ENCODE results near the gene C1orf185.
"Not testable (repeated sequence)": the region's sequence is repeated elsewhere in the genome, so short reads cannot be mapped to it uniquely, and the experiment has no call there.

C1orf185 gene

DNA sequence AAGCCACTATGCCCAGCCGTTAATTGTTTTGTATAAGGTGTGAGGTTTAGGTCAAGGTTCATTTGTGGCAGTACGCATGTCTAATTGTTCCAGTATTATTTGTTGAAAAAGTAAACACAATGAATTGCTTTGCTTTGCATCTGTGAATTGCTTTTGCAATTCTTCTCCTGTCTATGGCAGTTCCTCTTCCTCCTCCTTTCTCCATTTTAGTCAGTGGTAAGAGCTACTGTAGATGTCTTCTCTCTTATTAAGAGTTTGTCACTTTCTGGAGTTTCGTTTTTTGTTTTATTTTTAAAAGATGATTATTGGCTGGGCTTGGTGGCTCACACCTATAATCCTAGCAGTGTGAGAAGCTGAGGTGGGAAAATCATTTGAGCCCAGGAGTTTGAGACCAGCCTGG lies 29.2 kb downstream of the C1orf185 start:
- DNase-seq (ENCODE audit: low read depth, low spot score): no peak
- H3K27ac ChIP-seq: no peak overlapping the region

DNA sequence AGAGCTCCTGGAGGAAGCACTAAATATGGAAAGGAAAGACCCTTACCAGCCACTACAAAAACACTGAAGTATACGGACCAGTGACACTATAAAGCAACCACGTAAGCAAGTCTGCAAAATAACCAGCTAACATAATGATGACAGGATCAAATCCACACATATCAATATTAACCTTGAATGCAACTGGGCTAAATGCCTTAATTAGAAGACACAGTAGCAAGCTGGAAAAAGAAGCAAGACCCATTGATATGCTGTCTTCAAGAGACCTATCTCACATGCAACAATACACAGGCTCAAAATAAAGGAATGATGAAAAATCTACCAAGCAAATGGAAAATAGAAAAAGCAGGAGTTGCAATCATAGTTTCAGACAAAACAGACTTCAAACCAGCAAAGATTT lies 31.0 kb downstream of the C1orf185 start:
- no peak for DNase-seq (ENCODE audit: low read depth, low spot score)
- no peak overlapping the region for H3K27ac ChIP-seq

DNA sequence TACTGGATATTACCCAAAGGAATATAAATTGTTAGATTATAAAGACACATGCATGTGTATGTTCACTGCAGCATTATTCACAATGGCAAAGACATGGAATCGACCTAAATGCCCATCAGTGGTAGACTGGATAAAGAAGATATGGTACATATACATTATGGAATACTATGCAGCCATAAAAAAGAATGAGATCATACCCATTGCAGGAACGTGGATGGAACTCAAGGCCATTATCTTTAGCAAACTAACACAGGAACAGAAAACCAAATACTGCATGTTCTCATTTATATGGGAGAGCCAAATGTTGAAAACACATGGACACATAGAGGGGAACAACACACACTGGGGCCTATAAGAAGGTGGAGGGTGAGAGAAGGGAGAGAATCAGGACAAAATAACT lies 35.7 kb downstream of the C1orf185 start:
- not testable (repeated sequence) for H3K27ac ChIP-seq; DNase-seq (ENCODE audit: low read depth, low spot score)

DNA sequence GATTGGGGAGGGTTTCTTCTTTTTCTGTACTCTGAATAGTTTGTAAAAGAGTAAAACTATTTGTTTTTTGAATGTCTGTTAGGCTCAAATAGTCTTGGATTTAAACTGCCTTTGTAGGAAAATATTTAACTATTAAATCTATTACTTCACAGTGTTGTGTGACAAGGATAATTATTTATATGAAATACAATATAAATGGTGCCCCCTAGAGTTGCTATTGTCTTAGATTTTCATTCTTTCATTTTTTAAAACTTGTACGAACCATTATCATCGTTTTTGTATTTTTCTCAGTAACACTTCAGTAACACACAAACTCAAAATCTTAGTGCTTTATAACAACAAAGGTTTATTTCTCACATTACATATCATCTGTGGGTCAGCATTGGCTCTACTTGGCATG lies 37.4 kb downstream of the C1orf185 start:
- no peak overlapping the region for H3K27ac ChIP-seq
- no peak for DNase-seq (ENCODE audit: low read depth, low spot score)

DNA sequence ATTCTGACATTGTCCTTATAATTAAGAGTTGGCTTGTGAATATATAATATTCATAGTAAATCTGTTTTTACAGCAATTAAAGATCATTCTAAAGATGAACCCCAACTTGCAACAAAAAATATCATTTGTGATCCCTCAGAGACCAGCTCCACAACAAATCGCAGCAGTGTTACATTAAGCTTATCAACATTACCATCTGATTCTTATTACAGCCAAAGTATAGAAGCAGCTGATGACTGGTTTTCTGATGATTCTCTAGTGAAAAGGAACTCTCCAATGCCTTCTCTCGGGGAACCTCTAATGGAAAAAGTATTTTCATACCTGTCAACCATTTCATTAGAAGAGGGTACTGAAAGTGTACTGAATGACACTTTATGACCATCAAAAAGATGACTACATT lies 45.4 kb downstream of the C1orf185 start:
- DNase-seq (ENCODE audit: low read depth, low spot score): no peak
- H3K27ac ChIP-seq: no peak overlapping the region

DNA sequence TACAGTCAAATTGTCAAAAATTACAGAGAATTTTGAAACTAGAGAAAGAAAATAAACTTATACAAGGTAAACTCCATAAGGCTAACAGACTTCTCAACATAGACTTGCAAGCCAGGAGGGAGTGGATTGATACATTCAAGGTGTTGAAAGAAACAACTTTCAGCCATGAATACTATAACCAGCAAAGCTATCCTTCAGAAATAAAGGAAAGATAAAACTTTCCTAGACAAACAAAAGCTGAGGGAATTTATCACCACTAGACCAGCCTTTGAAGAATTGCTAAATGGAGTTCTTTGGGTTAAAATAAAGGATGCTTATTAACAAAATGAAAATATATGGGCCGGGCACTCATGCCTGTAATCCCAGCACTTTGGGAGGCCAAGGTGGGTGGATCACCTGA lies 52.7 kb downstream of the C1orf185 start:
- no peak overlapping the region for H3K27ac ChIP-seq
- no peak for DNase-seq (ENCODE audit: low read depth, low spot score)

DNA sequence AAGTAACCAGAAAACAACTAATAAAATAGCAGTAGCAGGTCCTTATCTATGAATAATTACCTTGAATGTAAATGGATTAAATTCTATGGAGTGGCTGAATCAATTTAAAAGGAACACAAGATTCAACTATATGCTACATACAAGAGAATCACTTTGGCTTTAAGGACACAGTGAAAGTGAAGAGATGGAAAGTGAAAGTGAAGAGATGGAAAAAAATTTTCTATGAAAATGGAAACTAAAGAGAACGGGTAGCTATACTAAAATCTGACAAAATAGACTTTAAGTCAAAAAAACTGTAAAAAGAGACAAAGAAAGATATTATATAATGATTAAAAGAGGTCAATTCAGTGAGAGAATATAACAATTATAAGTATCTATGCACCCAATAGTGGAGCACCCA lies 54.7 kb downstream of the C1orf185 start:
- H3K27ac ChIP-seq: no peak overlapping the region

DNA sequence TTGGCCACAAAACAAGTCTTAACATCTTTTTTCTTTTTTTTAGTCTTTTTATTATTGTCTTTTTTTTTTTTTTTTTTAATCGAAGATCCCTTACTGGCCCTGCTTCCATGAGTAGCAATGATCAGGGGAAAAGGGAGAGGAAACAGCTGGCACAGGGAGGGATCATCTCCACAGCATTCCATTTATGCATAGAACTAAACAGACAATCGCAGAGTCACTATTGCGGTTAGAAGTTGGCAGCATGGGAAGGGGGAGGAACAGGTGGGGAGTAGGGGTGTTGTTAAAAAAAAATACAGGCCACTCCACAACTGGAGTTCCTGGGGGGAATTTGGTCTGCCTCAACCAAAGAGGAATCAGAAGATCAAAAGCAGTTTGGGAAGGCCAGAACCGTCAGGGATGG lies 55.4 kb downstream of the C1orf185 start:
- no peak for DNase-seq (ENCODE audit: low read depth, low spot score)
- H3K27ac ChIP-seq: no peak overlapping the region

More for the DNA sequence above, 54.7 kb downstream of the C1orf185 start:
- DNase-seq (ENCODE audit: low read depth, low spot score): no peak

DNA sequence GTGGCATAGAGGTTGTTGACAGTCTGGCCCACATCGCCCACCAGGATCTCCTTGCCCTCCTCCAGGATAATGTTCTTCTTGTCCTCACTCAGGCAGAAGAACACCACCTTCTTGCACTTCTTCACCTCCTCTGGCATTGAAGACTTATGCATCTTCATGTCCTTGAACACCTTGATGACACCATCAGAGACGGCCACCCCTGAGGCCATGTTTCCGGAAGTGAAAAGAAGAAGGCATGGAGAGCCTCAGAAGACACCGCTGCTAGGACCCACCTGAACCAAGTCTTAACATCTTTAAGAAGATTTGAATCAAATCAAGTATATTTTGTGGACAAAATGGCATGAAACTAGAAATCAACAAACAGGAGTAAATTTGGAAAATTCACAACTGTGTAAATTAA lies 56.2 kb downstream of the C1orf185 start:
- no peak for DNase-seq (ENCODE audit: low read depth, low spot score)
- H3K27ac ChIP-seq: no peak overlapping the region

DNA sequence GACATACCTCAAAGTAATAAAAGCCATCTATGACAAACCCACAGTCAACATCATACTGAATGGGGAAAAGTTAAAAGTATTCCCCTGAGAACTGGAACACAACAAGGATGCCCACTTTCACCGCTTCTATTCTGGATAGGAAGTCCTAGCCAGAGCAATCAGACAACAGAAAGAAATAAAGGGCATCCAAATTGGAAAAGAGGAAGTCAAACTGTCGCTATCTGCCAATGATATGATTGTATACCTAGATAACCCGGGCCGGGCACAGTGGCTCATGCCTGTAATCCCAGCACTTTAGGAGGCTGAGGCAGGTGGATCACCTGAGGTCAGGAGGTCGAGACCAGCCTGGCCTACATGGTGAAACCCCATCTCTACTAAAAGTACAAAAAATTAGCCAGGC lies 60.5 kb downstream of the C1orf185 start:
- DNase-seq (ENCODE audit: low read depth, low spot score); H3K27ac ChIP-seq: not testable (repeated sequence)

DNA sequence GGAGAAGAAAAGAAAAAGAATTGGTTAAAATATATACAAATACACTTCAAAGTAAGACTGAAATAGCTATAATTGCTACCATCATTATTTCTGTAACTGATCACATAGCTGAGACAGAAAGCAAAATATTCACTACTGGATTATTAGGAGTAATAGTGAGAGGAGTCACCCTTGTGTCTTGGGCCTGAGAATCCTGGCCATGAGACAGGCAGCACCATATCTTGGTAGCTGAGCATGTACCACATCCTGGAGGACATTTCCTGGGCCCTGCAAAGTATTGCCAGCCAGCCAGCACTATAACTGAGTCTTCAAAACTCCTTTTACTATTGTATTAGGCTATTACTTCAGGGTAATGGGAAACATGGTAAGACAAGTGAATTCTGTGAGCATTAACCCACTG lies 63.5 kb downstream of the C1orf185 start:
- peak overlapping the region; percentile 14 for H3K27ac ChIP-seq
- DNase-seq (ENCODE audit: low read depth, low spot score): no peak

DNA sequence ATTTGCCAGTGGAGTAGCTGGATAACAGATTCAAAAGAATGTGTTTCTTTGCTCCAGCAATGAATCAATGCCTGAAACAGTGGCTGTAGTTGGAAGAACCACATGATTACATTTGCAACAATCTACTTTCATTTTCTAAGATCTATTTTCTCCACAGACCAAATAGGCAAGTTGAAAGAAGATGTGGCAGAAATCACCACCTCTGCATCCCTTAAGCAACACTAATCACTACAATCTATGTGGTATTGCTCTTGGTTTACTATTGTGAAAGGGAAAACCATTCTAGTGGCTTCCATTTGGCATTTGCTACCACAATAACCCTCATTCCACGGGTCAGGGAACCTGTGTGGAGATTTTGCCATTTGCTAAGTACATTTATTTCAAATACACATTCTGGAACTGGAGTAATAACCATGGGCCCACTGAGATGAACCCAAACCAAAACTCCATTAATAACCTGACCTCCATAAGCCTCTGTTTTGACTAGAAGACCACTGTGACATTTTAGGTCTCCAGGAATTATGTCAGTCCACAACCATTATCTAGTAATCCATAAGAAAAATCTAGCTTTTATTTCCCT lies 66.3 kb downstream of the C1orf185 start:
- H3K27ac ChIP-seq: no peak overlapping the region
- DNase-seq (ENCODE audit: low read depth, low spot score): no peak

DNA sequence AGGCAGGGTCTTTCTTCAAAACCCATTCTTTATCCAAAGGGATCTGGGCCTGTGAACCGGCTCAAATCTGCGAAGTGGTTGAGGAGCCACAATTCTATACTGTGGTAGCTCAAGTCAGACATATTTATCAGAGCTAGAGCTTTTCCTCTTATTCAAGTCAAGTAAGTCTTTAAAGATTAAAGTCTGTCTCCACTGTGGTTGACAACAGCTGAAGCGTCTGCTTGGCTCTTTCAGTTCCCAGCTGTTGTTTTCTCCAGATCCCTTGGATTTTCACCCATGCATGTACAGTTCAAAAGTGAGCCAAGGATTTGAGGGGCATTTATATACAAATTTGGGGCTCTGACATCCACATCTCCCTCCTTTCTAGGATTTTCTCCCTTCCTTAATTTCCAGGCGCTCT lies 66.9 kb downstream of the C1orf185 start:
- no peak overlapping the region for H3K27ac ChIP-seq
- DNase-seq (ENCODE audit: low read depth, low spot score): no peak

DNA sequence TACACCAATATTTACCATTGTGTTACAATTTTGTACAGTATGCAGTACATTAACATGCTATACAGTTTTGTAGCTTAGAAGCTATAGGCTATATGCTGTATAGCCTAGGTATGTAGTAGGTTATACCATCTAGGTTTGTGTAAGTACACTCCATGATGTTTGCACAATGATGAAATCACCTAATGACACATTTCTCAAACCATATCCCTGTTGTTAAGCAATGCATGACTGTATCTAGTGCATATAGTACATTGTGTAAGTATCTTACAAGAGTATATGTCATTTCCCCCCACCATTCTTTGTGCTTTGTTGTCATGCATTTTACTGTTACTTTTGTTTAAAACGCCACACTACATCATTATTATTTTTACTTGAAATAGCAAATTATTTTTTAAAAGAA lies 68.3 kb downstream of the C1orf185 start:
- peak overlapping the region; percentile 37 for H3K27ac ChIP-seq

DNA sequence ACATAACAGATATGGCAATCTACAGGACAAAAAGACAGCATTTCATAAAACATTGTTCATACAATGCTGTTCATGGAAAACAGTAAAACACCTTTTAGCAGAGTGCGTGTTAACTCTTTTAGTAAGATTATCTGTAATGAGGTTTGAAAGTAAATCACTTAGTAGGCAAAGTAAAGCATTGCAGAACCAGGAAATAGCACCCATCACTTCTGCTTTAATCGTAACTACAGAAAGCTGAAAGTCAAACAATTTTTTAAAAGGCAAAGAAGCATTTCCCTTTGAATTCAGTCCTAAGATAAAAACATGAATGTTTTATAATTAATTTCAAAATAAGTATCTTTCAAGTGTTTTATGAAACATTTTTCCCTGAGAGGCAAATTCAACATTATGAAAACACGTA lies 70.8 kb downstream of the C1orf185 start:
- no peak overlapping the region for H3K27ac ChIP-seq
- no peak for DNase-seq (ENCODE audit: low read depth, low spot score)

More for the DNA sequence above, 68.3 kb downstream of the C1orf185 start:
- peak; percentile 86 for DNase-seq (ENCODE audit: low read depth, low spot score)

DNA sequence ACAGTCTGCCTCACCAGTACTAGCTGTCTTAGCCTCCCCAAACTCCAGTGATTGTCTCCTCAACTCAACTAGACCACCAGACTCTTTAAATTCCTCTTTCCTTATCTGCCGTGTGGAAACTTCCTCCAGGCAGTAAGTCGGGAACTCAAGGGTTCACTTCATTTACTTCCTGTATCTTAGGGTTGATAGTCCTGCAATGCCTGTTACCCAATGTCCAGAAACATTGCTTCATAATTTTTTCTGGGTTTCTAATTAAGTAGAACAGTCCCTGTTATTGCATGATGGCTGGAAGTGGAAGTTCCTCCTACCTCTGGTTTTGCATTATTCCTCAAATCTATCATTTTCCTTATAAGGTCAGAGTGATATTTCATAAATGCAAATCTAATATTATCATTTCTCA lies 73.2 kb downstream of the C1orf185 start:
- DNase-seq (ENCODE audit: low read depth, low spot score): no peak
- H3K27ac ChIP-seq: no peak overlapping the region

DNA sequence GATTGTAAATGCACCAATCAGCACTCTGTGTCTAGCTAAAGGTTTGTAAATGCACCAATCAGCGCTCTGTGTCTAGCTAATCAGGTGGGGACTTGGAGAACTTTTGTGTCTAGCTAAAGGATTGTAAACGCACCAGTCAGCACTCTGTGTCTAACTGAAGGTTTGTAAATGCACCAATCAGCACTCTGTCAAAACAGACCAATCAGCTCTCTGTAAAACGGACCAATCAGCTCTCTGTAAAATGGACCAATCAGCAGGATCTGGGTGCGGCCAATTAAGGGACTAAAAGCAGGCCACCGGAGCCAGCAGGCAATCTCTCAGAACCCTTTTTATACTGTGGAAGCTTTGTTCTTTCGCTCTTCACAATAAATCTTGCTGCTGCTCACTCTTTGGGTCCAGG lies 76.0 kb downstream of the C1orf185 start:
- not testable (repeated sequence) for H3K27ac ChIP-seq; DNase-seq (ENCODE audit: low read depth, low spot score)

DNA sequence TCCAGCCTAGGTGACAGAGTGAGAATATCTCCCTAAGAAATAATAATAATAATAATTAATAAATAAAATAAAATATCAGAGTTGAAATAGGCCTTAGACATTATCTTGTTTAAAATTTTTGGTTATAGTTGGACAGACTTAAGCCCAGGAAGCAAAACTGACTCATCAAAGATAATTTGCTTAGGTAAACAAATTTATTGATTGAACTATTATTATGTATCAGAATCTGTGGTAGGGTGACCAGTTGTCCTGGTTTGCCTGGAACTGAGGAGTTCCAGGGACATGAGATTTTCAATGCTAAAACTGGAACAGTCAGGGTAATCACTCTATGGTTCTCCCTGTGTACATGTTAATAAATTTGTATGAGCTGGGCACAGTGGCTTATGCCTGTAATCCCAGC lies 86.2 kb downstream of the C1orf185 start:
- no peak for DNase-seq (ENCODE audit: low read depth, low spot score)
- H3K27ac ChIP-seq: no peak overlapping the region

DNA sequence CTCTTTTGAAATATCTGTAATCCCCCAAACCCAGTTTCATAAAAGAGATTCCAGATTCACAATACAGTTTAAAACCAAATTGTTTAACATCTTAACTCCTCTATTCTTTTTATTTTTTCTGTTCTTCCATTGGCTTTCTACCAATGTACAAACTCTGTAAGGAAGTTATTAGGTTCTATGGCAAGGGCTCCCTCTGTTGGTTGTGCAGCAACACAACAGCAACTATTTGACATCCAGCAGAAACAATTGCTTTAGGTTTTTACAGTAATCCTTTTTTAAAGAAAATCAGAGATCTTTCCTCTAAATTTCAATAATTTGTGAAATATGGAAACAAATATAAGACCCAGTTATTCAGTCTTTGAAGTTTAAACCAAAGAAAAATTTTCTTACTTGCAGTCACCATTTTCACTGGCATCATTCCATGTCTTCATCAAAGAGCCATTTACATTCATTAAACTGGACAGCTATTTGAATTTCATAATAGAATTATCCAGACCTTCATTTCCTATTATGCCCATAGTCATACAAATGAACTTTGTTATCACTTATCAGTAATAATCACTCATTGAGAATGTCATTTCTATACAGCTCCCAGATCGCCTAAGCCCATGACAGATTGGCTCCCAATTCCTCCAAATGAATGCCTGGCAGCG lies 87.5 kb downstream of the C1orf185 start:
- no peak for DNase-seq (ENCODE audit: low read depth, low spot score)
- H3K27ac ChIP-seq: no peak overlapping the region

DNA sequence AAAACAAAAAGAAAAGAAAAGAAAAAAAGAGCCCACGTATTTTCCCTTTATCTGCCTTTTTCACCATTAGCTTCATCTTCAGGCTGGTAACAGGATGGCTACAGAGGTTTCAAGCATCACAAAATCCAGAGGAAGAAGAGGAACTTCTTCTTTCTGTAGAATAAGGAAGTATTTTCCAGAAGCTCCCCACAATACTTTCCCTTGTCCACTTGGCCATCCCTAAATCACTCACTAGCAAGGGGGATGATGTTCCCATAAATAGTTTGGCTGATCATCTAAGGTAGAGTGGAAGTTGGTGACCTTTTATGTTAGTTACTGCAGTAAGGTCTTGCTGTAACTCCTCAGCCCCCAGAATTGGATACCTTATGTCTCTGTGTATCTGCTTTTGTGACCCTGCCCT lies 88.9 kb downstream of the C1orf185 start:
- DNase-seq (ENCODE audit: low read depth, low spot score): no peak
- H3K27ac ChIP-seq: no peak overlapping the region

DNA sequence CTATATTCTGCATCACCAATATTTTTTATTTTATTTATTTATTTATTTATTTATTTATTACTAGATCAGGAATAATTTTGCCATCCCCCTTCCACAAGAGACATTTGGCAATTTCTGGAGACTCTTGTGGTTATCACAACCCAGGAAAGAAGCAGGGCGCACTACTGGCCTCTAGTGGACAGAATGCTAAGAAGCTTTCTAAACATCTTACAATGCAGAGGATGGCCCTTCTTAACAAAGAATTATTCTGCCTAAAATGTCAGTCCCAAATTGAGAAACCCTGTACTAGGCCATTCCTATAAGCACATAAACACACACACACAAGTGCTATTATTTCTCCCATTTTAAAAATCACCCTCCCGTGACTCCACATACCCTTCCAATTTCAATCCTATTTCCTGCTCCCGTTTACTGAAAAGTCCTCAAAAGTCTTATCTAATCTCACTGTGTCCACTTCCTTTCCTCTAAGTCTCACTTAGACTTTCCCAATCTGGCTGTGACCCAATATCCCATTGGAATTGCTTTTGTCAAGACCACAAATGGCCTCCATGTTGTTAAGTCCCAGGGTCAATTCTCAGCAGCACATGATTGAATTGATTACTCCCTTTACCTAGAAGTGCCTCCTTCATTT lies 90.3 kb downstream of the C1orf185 start:
- no peak overlapping the region for H3K27ac ChIP-seq
- DNase-seq (ENCODE audit: low read depth, low spot score): no peak

DNA sequence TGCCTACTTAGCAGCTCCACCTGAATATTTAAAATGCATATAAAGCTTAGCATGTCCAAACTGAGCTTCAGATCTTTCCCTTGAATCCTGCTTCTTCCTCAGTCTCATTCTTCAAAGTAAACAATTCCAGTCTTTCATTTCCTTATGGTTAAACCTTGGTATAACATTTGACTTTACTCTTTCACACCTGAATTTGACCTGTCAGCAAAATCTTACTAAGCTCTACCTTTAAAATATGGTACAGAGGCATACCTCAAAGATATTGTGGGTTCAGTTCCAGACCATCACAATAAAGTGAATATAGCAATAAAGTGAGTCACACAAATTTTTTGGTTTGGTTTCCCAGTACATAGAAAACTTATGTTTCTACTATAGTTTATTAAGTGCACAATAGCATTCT lies 91.5 kb downstream of the C1orf185 start:
- H3K27ac ChIP-seq: no peak overlapping the region
- no peak for DNase-seq (ENCODE audit: low read depth, low spot score)
